Measurements from ENCODE around the gene TCERG1. TPM values are rescaled to one million over a fixed set of nuclear protein-coding genes. Genes with fewer than 3 reads are reported as not detected.
A peak's percentile ranks its signal among the peaks of the same experiment; 100 is the strongest.

The TCERG1 gene
- total RNA-seq, 1 experiment from 2014 or later = 129 TPM

GRCh38 chr5:146521403-146522106, 74.4 kb downstream of the TCERG1 start:
- no peak overlapping the region for H3K4me3 ChIP-seq
- H3K36me3 ChIP-seq = no peaks in the 10 kb centered on the region
- H3K27me3 ChIP-seq = peaks cover 5% of the 10 kb centered on the region; the same call in 1 of the 2 replicates
- H3K27ac ChIP-seq = no peak overlapping the region
- DNase-seq = no peak
- no peaks in the 10 kb centered on the region for H3K9me3 ChIP-seq (replicated peaks)
- H3K4me1 ChIP-seq = peaks cover 10% of the 10 kb centered on the region

- no peak for DNase-seq
- Histone ChIP-seq H3K36me3 (no peaks in the 10 kb centered on the region), H3K4me1 (peaks cover 10% of the 10 kb centered on the region), H3K9me3 (replicated peaks) (no peaks in the 10 kb centered on the region), H3K4me3 (no peak overlapping the region), H3K27me3 (peaks cover 13% of the 10 kb centered on the region; the same call in 1 of the 2 replicates), H3K27ac (no peak overlapping the region)
Observed at GRCh38 chr5:146523698-146524097, 76.6 kb downstream of the TCERG1 start.

GRCh38 chr5:146527785-146528184, 80.7 kb downstream of the TCERG1 start:
- H3K9me3 ChIP-seq (replicated peaks) = no peaks in the 10 kb centered on the region
- H3K4me3 ChIP-seq = no peak overlapping the region
- no peaks in the 10 kb centered on the region for H3K36me3 ChIP-seq
- DNase-seq = no peak
- no peaks in the 10 kb centered on the region for H3K4me1 ChIP-seq
- peaks cover 13% of the 10 kb centered on the region; the same call in 1 of the 2 replicates for H3K27me3 ChIP-seq
- H3K27ac ChIP-seq = no peak overlapping the region

GRCh38 chr5:146528236-146528635, 81.1 kb downstream of the TCERG1 start:
- no peaks in the 10 kb centered on the region for H3K9me3 ChIP-seq (replicated peaks)

GRCh38 chr5:146529984-146530383, 82.9 kb downstream of the TCERG1 start:
- H3K27ac ChIP-seq = no peak overlapping the region
- H3K9me3 ChIP-seq (replicated peaks) = no peaks in the 10 kb centered on the region
- H3K27me3 ChIP-seq = 0 out of 2 replicates have a peak, but pooled peaks cover 8% of the 10 kb centered on the region
- H3K4me1 ChIP-seq = no peaks in the 10 kb centered on the region
- H3K36me3 ChIP-seq = no peaks in the 10 kb centered on the region
- DNase-seq = no peak
- H3K4me3 ChIP-seq = no peak overlapping the region

More at GRCh38 chr5:146528236-146528635, 81.1 kb downstream of the TCERG1 start:
- H3K4me1 ChIP-seq = no peaks in the 10 kb centered on the region
- DNase-seq = peak in 1 of 2 experiments; percentile 27
- no peak overlapping the region for H3K4me3 ChIP-seq
- H3K27me3 ChIP-seq = peaks cover 12% of the 10 kb centered on the region; the same call in 1 of the 2 replicates
- H3K36me3 ChIP-seq = no peaks in the 10 kb centered on the region
- no peak overlapping the region for H3K27ac ChIP-seq

GRCh38 chr5:146533260-146533857, 86.2 kb downstream of the TCERG1 start:
- Histone ChIP-seq H3K4me1 (no peaks in the 10 kb centered on the region), H3K27ac (no peak overlapping the region), H3K9me3 (replicated peaks) (no peaks in the 10 kb centered on the region), H3K36me3 (no peaks in the 10 kb centered on the region), H3K27me3 (peaks cover 6% of the 10 kb centered on the region), H3K4me3 (no peak overlapping the region)
- peak; percentile 58 to 82 for DNase-seq

- Histone ChIP-seq H3K4me3 (no peak overlapping the region), H3K27ac (no peak overlapping the region), H3K27me3 (peaks cover 6% of the 10 kb centered on the region), H3K36me3 (no peaks in the 10 kb centered on the region), H3K4me1 (no peaks in the 10 kb centered on the region), H3K9me3 (replicated peaks) (no peaks in the 10 kb centered on the region)
- DNase-seq = no peak
Observed at GRCh38 chr5:146533882-146534281, 86.7 kb downstream of the TCERG1 start.

GRCh38 chr5:146538432-146538831, 91.3 kb downstream of the TCERG1 start:
- Histone ChIP-seq H3K4me3 (no peak overlapping the region), H3K4me1 (no peaks in the 10 kb centered on the region), H3K36me3 (no peaks in the 10 kb centered on the region), H3K27me3 (peaks cover 6% of the 10 kb centered on the region), H3K9me3 (replicated peaks) (no peaks in the 10 kb centered on the region), H3K27ac (no peak overlapping the region)
- no peak for DNase-seq

- H3K27ac ChIP-seq = no peak overlapping the region
- no peak overlapping the region for H3K4me3 ChIP-seq
- H3K27me3 ChIP-seq = peaks cover 6% of the 10 kb centered on the region
- no peaks in the 10 kb centered on the region for H3K4me1 ChIP-seq
- H3K36me3 ChIP-seq = no peaks in the 10 kb centered on the region
- no peak for DNase-seq
- H3K9me3 ChIP-seq (replicated peaks) = no peaks in the 10 kb centered on the region
Observed at GRCh38 chr5:146539973-146540372, 92.8 kb downstream of the TCERG1 start.

- no peaks in the 10 kb centered on the region for H3K36me3 ChIP-seq
- no peak overlapping the region for H3K4me3 ChIP-seq
- H3K27ac ChIP-seq = no peak overlapping the region
- DNase-seq = no peak
- peaks cover 6% of the 10 kb centered on the region for H3K27me3 ChIP-seq
- H3K4me1 ChIP-seq = no peaks in the 10 kb centered on the region
- no peaks in the 10 kb centered on the region for H3K9me3 ChIP-seq (replicated peaks)
Observed at GRCh38 chr5:146540414-146540813, 93.3 kb downstream of the TCERG1 start.

GRCh38 chr5:146541958-146542849, 95.1 kb downstream of the TCERG1 start:
- Histone ChIP-seq H3K4me3 (no peak overlapping the region), H3K9me3 (replicated peaks) (0 out of 2 replicates have a peak, but pooled peaks cover 3% of the 10 kb centered on the region), H3K27me3 (peaks cover 6% of the 10 kb centered on the region), H3K27ac (no peak overlapping the region), H3K4me1 (no peaks in the 10 kb centered on the region), H3K36me3 (no peaks in the 10 kb centered on the region)
- DNase-seq = peak; percentile 60 to 68

- Histone ChIP-seq H3K27ac (no peak overlapping the region), H3K4me3 (no peak overlapping the region), H3K9me3 (replicated peaks) (0 out of 2 replicates have a peak, but pooled peaks cover 3% of the 10 kb centered on the region), H3K36me3 (no peaks in the 10 kb centered on the region), H3K27me3 (no peaks in the 10 kb centered on the region), H3K4me1 (no peaks in the 10 kb centered on the region)
- no peak for DNase-seq
Observed at GRCh38 chr5:146544232-146544631, 97.1 kb downstream of the TCERG1 start.

- no peak overlapping the region for H3K27ac ChIP-seq
- no peak overlapping the region for H3K4me3 ChIP-seq
Observed at GRCh38 chr5:146548781-146549449, 101.8 kb downstream of the TCERG1 start.

GRCh38 chr5:146549615-146550014, 102.5 kb downstream of the TCERG1 start:
- no peaks in the 10 kb centered on the region for H3K4me1 ChIP-seq
- no peaks in the 10 kb centered on the region for H3K36me3 ChIP-seq
- H3K4me3 ChIP-seq = no peak overlapping the region

More at GRCh38 chr5:146548781-146549449, 101.8 kb downstream of the TCERG1 start:
- no peaks in the 10 kb centered on the region for H3K36me3 ChIP-seq
- no peak for DNase-seq
- no peaks in the 10 kb centered on the region; the same call in 1 of the 2 replicates for H3K27me3 ChIP-seq
- no peaks in the 10 kb centered on the region for H3K4me1 ChIP-seq
- 0 out of 2 replicates have a peak, but pooled peaks cover 3% of the 10 kb centered on the region for H3K9me3 ChIP-seq (replicated peaks)

More at GRCh38 chr5:146549615-146550014, 102.5 kb downstream of the TCERG1 start:
- Histone ChIP-seq H3K27ac (no peak overlapping the region), H3K27me3 (no peaks in the 10 kb centered on the region; the same call in 1 of the 2 replicates), H3K9me3 (replicated peaks) (0 out of 2 replicates have a peak, but pooled peaks cover 3% of the 10 kb centered on the region)
- DNase-seq = no peak

All from SJCRH30 (cell line).